Parathyroid adenoma (tissue), 2 donors: ENCODE results near the gene ALDOC.

Experiments
- H2AFZ ChIP-seq: fragments of 300-600 bp; sonication (generic); one replicate; pipeline ENCODE4 v1.7.0; 2017; ENCODE audit warnings: antibody characterized with exemption, mild to moderate bottlenecking
- H3K27ac ChIP-seq: fragments of 300-600 bp; sonication (generic); one replicate; pipeline ENCODE4 v1.7.0; 2017
- H3K27me3 ChIP-seq: fragments of 300-600 bp; sonication (generic); one replicate; pipeline ENCODE4 v1.7.0; 2017; ENCODE audit warnings: low read length; ENCODE audit not compliant: control insufficient read depth, insufficient read depth
- H3K36me3 ChIP-seq: fragments of 300-600 bp; sonication (generic); one replicate; pipeline ENCODE4 v1.7.0; 2017; ENCODE audit warnings: low read length; ENCODE audit not compliant: control insufficient read depth, insufficient read depth
- H3K4me1 ChIP-seq: fragments of 300-600 bp; sonication (generic); one replicate; pipeline ENCODE4 v1.7.0; 2017; ENCODE audit warnings: control low read depth
- H3K4me2 ChIP-seq: fragments of 300-600 bp; sonication (generic); one replicate; pipeline ENCODE4 v1.7.0; 2017; ENCODE audit warnings: low read length
- H3K4me3 ChIP-seq: fragments of 300-600 bp; sonication (generic); one replicate; pipeline ENCODE4 v1.7.0; 2017; ENCODE audit warnings: low read depth, low read length
- H3K79me2 ChIP-seq: fragments of 300-600 bp; sonication (generic); one replicate; pipeline ENCODE4 v1.7.0; 2017; ENCODE audit warnings: control low read depth
- H3K9ac ChIP-seq: fragments of 300-600 bp; sonication (generic); one replicate; pipeline ENCODE4 v1.7.0; 2017; ENCODE audit warnings: mild to moderate bottlenecking
- H3K9me3 ChIP-seq: fragments of 300-600 bp; sonication (generic); one replicate; pipeline ENCODE4 v1.7.0; 2017; ENCODE audit warnings: low read length; ENCODE audit not compliant: control insufficient read depth
- TF ChIP-seq, protein P1 (sequence below): fragments of 300-600 bp; sonication (generic); IDR thresholded peaks from one replicate; pipeline ENCODE4 v1.7.0; 2017; ENCODE audit warnings: antibody characterized with exemption, mild to moderate bottlenecking
- donor health status: primary hyperparathyroidism.

Gene ALDOC

DNA sequence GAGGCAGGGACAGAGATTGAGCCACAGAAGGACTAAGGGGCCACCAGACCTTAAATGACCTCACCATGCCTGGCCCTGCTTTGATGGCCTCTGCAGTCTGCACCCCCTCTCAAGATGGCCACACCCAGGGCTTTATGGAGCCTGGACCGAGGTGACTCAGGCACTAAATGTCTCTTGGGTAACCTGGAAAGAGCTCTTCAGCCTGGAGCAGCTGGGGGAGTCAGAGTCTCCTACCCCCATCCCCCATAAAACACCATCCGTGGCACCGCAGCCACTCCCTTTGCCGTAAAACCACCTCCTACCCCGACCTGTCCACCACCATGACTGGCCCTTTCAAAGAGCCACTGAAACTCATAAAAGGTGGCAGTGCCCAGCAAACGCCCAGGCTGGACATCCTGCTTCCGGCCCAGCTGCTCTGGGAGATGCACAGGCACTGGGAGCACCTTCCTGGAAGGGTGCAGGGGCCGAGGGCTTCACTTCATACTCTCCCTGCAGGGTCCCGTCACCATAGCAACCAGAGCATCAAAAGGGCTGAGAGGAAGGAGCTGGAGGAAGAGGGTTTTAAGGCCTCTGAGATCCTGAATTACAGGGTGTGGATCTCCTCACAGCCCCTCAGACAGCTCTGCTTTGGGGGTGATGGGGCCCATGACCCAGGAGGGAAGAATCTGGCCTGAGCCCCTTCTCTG is 48.2 kb downstream of the ALDOC start:
- Histone ChIP-seq H3K9ac (no peak overlapping the region), H2AFZ (no peak overlapping the region), H3K27me3 (no peaks in the 10 kb centered on the region), H3K9me3 (no peaks in the 10 kb centered on the region), H3K4me1 (peaks cover 7% of the 10 kb centered on the region), H3K79me2 (no peaks in the 10 kb centered on the region), H3K4me3 (no peak overlapping the region), H3K36me3 (no peaks in the 10 kb centered on the region), H3K27ac (no peak overlapping the region), H3K4me2 (no peak overlapping the region)
- TF ChIP-seq, protein P1, sequence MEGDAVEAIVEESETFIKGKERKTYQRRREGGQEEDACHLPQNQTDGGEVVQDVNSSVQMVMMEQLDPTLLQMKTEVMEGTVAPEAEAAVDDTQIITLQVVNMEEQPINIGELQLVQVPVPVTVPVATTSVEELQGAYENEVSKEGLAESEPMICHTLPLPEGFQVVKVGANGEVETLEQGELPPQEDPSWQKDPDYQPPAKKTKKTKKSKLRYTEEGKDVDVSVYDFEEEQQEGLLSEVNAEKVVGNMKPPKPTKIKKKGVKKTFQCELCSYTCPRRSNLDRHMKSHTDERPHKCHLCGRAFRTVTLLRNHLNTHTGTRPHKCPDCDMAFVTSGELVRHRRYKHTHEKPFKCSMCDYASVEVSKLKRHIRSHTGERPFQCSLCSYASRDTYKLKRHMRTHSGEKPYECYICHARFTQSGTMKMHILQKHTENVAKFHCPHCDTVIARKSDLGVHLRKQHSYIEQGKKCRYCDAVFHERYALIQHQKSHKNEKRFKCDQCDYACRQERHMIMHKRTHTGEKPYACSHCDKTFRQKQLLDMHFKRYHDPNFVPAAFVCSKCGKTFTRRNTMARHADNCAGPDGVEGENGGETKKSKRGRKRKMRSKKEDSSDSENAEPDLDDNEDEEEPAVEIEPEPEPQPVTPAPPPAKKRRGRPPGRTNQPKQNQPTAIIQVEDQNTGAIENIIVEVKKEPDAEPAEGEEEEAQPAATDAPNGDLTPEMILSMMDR, result no peak

DNA sequence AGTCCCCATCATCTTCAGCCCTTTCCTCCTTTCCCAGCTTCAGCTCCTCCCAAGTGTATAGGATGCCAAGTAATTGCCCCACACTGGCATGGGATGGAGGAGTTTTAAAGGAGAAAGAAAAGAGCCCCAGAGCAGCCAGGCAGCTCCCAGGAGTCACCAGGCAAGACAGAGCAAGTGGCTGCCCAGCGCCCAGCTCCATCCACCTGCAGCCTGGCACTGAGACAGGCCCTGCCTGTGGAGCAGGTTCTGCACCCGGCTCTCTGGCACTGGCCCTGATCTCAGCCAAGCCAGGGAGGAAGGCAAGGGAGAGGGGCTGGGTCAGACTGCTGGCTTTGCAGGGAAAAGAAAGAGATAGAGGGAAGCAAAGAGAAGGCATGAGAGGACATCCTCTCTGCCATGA is 48.8 kb downstream of the ALDOC start:
- H3K36me3 ChIP-seq, result no peaks in the 10 kb centered on the region
- no peak overlapping the region for H2AFZ ChIP-seq
- peaks cover 7% of the 10 kb centered on the region for H3K4me1 ChIP-seq
- TF ChIP-seq, protein P1, result no peak
- H3K27ac ChIP-seq, result no peak overlapping the region
- no peak overlapping the region for H3K4me2 ChIP-seq
- no peak overlapping the region for H3K9ac ChIP-seq
- H3K9me3 ChIP-seq, result no peaks in the 10 kb centered on the region
- H3K79me2 ChIP-seq, result no peaks in the 10 kb centered on the region
- H3K4me3 ChIP-seq, result no peak overlapping the region
- no peaks in the 10 kb centered on the region for H3K27me3 ChIP-seq

DNA sequence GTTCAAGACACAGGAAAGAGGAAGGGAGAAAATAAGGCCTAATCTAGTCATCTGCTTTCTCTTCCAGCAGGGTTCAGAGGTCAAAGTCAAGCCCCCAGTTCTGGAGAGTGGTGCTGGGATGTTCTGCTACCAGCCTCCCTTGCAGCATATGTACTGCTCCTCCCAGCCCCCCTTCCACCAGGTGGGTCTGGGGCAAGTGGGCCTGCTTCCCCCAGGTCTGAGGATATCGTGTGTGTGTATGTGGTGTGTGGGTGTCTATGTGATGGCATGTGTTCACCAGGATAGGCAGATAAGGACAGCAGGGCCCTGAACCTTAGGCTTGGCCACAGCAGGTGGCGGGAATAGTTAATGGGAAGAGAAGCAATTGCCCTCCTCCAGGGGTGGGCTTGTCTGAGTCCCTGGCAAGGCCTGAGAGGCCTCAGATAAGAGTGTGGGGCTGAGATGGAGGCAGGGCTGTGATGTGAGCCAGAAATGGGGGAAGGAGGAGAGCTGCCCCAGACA is 49.5 kb downstream of the ALDOC start:
- Histone ChIP-seq H3K79me2 (no peaks in the 10 kb centered on the region), H3K4me1 (peaks cover 7% of the 10 kb centered on the region), H3K4me2 (no peak overlapping the region), H3K27me3 (no peaks in the 10 kb centered on the region), H3K9ac (no peak overlapping the region), H2AFZ (no peak overlapping the region), H3K36me3 (no peaks in the 10 kb centered on the region), H3K4me3 (no peak overlapping the region), H3K9me3 (no peaks in the 10 kb centered on the region), H3K27ac (no peak overlapping the region)
- TF ChIP-seq, protein P1, result no peak

DNA sequence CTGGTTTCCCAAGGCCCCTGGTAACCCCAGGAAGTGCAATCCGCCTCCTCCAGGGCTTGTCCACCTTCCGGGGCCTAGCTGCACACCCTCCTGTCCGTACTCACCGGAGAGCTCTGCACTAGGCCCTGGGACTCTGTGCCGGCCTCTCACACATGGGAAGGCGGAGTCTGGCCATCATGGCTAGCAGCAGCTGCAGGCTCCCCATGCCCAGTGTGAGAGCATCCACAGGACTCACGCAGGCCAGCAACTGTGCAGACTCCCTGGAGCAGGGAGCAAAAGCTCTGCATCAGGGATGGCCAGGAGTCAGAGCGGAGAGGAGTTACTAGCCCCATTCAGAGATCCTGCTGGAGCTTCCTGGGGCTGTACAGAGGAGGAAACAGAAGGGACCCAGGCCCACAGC is 50.3 kb downstream of the ALDOC start:
- Histone ChIP-seq H3K27me3 (no peaks in the 10 kb centered on the region), H3K4me1 (peaks cover 15% of the 10 kb centered on the region), H3K4me2 (no peak overlapping the region), H3K9ac (no peak overlapping the region), H2AFZ (no peak overlapping the region), H3K4me3 (no peak overlapping the region), H3K79me2 (no peaks in the 10 kb centered on the region), H3K36me3 (no peaks in the 10 kb centered on the region), H3K9me3 (no peaks in the 10 kb centered on the region), H3K27ac (no peak overlapping the region)
- TF ChIP-seq, protein P1, result no peak
